ENCODE data around the gene VIPAS39. TPM values are rescaled to one million over a fixed set of nuclear protein-coding genes. Genes with fewer than 3 reads are reported as not detected.

The VIPAS39 gene
- total RNA-seq, 1 donor from 2014 or later, result 24.3 TPM

DNA sequence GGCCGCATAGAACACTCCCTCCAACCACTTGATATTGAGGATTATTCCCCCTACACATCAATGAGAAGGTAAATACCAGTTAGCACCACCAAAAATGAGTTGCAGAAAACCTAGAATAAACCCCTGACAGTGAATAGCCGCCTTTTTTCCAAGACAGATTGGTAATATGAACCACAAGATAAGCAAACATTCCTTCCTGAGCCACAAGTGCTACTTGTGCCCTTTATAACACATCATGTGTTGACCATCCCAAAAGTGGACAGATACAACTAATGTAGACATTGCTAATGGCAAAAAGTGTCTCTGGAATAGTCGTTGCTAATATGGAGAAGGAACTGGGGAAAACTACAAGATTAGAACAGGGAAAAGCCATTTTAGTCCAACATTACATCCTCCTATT is 51.3 kb downstream of the VIPAS39 start:
- H3K9me3 Mint-ChIP-seq (ENCODE audit: low read depth), result no peaks in the 10 kb centered on the region
- H3K27ac Mint-ChIP-seq (ENCODE audit: unreplicated experiment), result no peak overlapping the region
- no peaks in the 10 kb centered on the region for H3K27me3 Mint-ChIP-seq (ENCODE audit: low read depth)
- H3K4me1 Mint-ChIP-seq (ENCODE audit: low read depth), result no peaks in the 10 kb centered on the region
- no peak for DNase-seq (ENCODE audit: low spot score)
- H3K4me3 Mint-ChIP-seq (ENCODE audit: unreplicated experiment), result no peak overlapping the region
- TF ChIP-seq CTCF (IDR thresholded peaks at IDR 0.05), result no peak
- H3K36me3 Mint-ChIP-seq (ENCODE audit: low read depth), result no peaks in the 10 kb centered on the region

GRCh38 chr14:77403768-77404167 is 53.6 kb downstream of the VIPAS39 start:
- no peak overlapping the region for H3K27ac Mint-ChIP-seq (ENCODE audit: unreplicated experiment)
- H3K36me3 Mint-ChIP-seq (ENCODE audit: low read depth), result peaks cover 2% of the 10 kb centered on the region

GRCh38 chr14:77400216-77400615 is 57.2 kb downstream of the VIPAS39 start:
- TF ChIP-seq CTCF (IDR thresholded peaks at IDR 0.05), result no peak
- DNase-seq (ENCODE audit: low spot score), result no peak
- Mint-ChIP-seq H3K27me3 (ENCODE audit: low read depth) (no peaks in the 10 kb centered on the region), H3K4me3 (ENCODE audit: unreplicated experiment) (no peak overlapping the region), H3K4me1 (ENCODE audit: low read depth) (no peaks in the 10 kb centered on the region), H3K36me3 (ENCODE audit: low read depth) (peaks cover 2% of the 10 kb centered on the region), H3K27ac (ENCODE audit: unreplicated experiment) (no peak overlapping the region), H3K9me3 (ENCODE audit: low read depth) (no peaks in the 10 kb centered on the region)

More at GRCh38 chr14:77403768-77404167, 53.6 kb downstream of the VIPAS39 start:
- Mint-ChIP-seq H3K9me3 (ENCODE audit: low read depth) (no peaks in the 10 kb centered on the region), H3K27me3 (ENCODE audit: low read depth) (no peaks in the 10 kb centered on the region), H3K4me3 (ENCODE audit: unreplicated experiment) (no peak overlapping the region), H3K4me1 (ENCODE audit: low read depth) (no peaks in the 10 kb centered on the region)
- no peak for DNase-seq (ENCODE audit: low spot score)
- TF ChIP-seq CTCF (IDR thresholded peaks at IDR 0.05), result no peak

- no peak for DNase-seq (ENCODE audit: low spot score)
- H3K27me3 Mint-ChIP-seq (ENCODE audit: low read depth), result no peaks in the 10 kb centered on the region
- H3K27ac Mint-ChIP-seq (ENCODE audit: unreplicated experiment), result no peak overlapping the region
- H3K36me3 Mint-ChIP-seq (ENCODE audit: low read depth), result no peaks in the 10 kb centered on the region
- H3K4me1 Mint-ChIP-seq (ENCODE audit: low read depth), result no peaks in the 10 kb centered on the region
- H3K9me3 Mint-ChIP-seq (ENCODE audit: low read depth), result no peaks in the 10 kb centered on the region
- H3K4me3 Mint-ChIP-seq (ENCODE audit: unreplicated experiment), result no peak overlapping the region
- TF ChIP-seq CTCF (IDR thresholded peaks at IDR 0.05), result no peak
Measured at GRCh38 chr14:77390188-77390587, 67.2 kb downstream of the VIPAS39 start.

- TF ChIP-seq CTCF (IDR thresholded peaks at IDR 0.05), result no peak
Measured at GRCh38 chr14:77378701-77379100, 78.7 kb downstream of the VIPAS39 start.

More at GRCh38 chr14:77378701-77379100, 78.7 kb downstream of the VIPAS39 start:
- no peaks in the 10 kb centered on the region for H3K36me3 Mint-ChIP-seq (ENCODE audit: low read depth)
- DNase-seq (ENCODE audit: low spot score), result no peak
- H3K4me3 Mint-ChIP-seq (ENCODE audit: unreplicated experiment), result no peak overlapping the region
- no peaks in the 10 kb centered on the region for H3K9me3 Mint-ChIP-seq (ENCODE audit: low read depth)
- H3K27ac Mint-ChIP-seq (ENCODE audit: unreplicated experiment), result no peak overlapping the region
- H3K4me1 Mint-ChIP-seq (ENCODE audit: low read depth), result peaks cover 16% of the 10 kb centered on the region
- no peaks in the 10 kb centered on the region for H3K27me3 Mint-ChIP-seq (ENCODE audit: low read depth)

All from chondrocyte (in vitro differentiated cells).